Activated gamma-delta T cell (primary cell): ENCODE measurements around the gene NCF4.

Experiments used
- DNase-seq: peaks from one replicate; lab custom pipeline; 2025; lab: John Stamatoyannopoulos, UW

NCF4 gene

DNA sequence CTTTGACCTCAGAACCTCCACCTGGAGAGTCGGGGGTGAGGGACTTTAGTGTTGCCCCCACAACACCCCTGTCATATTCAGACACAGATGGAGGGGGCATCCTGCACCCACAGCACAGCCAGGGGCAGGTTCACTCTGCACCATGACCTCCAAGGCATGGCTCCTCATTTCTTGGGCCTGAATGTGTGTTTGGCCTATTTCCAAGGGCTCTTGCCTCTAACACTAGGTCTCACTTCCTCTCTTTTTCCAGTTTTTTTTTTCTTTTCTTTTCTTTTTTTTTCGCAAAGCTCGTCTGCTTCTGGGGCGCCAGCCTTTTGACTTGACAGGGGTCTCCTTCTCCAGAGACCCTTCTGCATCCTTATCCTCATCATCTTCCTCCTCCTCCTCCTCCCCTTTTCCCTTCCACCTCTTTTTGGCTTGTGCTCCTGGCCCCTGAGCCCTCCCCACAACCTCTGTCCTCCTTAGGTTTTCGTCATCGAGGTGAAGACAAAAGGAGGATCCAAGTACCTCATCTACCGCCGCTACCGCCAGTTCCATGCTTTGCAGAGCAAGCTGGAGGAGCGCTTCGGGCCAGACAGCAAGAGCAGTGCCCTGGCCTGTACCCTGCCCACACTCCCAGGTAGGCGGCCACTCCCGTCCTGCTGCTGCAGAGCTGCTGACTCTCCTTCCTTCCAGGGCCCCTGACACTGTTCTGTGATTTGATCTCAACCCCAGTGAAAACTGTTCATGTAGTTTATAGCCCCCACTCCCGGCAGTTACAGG is 3.8 kb downstream of the NCF4 start:
- DNase-seq, result no peak

DNA sequence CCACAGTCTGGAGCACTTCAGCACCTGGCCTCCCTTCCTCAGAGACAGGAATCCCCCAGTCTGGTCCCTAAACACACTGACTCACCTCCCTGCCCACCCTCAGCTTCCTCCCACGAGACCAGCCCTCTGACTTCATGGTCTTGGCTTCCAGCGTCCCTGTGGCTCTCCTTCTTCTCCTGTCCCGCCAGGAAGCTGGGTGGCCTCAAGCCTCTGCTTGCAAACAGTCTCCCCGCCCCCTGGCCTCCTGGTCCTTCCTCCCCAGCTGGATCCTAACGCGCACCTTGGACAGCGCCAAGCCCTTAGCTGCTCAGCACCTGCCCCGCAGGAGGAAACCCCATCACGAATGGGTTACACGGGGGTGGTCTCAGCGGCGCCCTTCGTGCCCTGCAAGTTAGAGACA is 4.5 kb downstream of the NCF4 start:
- no peak for DNase-seq

DNA sequence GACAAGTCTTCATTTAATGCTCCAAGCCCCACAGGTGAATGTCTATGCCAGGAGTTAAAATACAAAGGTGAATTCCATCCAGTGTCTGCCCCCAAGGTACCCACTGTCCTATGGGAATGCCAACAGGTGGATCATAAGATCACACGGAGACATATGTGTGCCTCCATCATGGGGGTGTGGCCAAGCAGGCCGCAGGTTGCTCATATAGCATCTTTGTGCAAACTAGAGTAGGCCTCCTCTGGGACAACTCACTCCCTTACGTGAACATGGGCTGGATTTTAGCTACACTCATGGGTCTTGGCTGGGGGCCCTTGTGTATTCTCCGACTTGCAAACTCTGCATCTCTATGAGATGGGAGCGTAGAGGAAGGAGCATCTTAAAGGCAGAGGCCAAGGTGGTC is 6.9 kb downstream of the NCF4 start:
- no peak for DNase-seq

DNA sequence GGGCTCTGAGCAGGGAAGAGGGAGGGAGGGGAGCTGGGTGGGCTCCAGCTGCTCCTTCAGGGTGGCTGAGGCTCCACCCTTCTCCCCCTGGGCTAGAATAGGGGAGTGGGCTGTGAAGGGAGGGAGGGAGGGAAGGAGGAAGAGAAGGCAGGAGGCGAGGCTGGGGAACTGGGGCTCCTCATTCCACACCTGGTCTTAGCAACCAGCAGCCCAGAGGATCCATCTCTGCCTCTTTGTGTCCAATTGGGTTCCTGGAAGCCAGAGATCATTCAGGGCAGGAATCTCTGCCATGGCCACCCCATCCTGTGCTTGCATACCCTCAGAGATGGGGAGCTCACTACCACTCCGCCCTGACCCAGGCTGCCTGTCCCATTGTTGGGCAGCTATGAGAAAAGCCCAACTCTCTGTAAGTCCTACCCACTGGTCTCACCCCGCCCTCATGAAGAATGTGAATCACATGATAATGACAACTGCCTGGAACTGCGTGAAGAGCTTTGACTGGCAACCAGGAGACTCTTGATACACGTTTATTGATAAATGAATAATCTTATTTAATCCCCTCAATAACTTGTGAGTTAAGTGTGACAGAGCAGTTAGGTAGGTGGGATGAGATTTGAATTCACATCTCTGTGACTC is 7.9 kb downstream of the NCF4 start:
- no peak for DNase-seq

DNA sequence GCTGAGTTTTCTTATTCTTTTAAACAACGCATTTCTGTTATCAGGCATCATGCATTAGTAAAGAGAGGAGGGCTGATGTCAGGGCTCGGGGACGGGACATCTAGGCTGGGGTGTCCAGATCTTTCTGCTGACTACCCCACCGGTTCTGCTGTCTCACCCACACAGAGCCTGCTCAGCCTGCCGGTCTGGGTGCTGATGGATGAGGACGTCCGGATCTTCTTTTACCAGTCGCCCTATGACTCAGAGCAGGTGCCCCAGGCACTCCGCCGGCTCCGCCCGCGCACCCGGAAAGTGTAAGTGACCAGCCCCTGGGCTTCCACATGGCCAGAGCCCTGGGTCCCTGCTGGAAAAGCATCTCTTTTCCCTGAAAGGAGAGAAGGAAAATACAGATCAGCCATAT is 9.4 kb downstream of the NCF4 start:
- no peak for DNase-seq

DNA sequence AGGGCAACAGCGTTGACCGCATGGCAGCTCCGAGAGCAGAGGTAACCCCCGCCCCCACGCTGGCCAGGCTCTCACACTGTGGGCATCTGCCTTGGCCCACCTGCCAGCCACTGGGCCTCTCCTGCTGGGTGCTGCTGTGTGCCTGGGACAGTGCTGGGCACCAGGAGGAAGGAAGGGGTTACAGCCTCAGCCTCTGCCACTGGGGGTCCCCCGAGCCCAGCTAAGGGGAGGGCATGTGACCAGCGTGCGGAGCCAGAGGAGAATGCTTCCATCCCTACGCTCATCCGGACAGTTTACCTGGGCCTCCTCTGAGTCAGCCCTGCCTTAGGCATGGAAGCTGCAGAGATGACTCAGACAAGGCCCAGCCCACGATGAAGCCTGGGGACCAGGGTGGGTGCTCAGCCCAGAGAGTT is 10.9 kb downstream of the NCF4 start:
- DNase-seq, result no peak

DNA sequence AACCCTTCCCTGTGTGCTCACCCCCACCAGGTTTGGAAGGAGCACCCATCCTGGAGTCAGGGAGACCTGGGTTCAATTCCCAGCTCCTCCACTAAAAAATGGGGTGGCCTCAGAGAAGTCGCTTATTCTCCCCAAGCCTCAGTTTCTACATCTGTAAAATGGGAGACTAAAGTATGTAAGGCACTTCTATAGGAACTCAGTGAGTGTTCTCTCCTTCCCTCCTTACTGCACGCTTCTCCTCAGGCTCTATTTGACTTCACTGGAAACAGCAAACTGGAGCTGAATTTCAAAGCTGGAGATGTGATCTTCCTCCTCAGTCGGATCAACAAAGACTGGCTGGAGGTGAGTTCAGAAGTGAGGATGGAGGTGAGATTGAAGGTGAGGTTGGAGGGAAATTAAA is 11.3 kb downstream of the NCF4 start:
- DNase-seq, result no peak

DNA sequence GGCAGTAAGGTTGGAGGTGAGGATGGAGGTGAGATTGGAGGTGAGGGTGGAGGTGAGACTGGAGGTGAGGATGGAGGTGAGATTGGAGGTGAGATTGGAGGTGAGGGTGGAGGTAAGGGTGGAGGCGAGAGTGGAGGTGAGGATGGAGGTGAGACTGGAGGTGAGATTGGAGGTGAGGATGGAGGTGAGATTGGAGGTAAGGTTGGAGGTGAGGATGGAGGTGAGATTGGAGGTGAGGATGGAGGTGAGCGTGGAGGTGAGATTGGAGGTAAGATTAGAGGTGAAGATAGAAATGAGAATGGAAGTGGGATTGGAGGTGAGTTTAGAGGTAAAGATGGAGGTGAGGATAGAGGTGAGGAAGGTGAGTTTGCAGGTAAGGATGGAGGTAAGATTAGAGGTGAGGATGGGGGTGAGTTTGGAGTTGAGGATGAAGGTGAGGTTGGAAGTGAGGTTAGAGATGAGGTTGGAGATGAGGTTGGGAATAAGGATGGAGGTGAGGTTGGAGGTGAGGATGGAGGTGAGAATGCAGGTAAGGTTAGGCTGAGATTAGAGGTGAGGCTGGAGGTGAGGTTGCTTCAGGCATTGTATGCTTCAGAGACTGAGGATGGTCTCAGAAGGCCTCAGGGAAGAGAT is 12.2 kb downstream of the NCF4 start:
- no peak for DNase-seq

DNA sequence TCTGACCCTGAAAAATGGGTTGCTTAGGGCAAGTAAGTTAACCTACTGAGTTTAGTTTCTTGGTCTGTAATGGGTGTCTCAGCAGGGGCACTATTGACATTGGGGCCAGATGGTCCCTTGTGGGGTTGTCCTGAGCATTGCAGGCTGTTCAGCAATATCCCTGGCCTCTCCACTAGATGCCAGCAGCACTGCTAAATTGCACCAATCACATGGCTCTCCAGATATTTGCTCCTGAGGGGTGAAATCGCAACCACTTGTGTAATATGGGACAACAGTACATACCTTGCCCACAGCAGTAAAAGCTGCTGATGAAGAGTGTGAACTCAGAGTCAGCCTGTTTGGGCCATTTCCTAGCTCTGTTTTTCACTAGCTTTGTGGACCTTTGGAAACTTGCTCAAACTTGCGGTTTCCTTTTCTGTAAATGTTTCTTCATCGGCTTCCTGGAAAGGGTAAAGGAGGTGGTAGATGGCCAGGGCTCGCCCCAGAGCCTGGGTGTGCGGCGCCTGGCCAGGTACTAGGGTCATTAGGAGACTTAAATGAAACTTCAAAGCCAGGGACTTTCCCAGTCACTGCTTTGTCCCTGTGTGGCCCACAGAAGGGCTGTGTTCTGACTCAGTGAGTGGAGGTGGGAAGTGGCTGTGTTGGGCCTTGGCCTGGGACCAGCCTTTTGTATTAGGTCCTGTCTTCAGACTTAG is 13.0 kb downstream of the NCF4 start:
- no peak for DNase-seq

DNA sequence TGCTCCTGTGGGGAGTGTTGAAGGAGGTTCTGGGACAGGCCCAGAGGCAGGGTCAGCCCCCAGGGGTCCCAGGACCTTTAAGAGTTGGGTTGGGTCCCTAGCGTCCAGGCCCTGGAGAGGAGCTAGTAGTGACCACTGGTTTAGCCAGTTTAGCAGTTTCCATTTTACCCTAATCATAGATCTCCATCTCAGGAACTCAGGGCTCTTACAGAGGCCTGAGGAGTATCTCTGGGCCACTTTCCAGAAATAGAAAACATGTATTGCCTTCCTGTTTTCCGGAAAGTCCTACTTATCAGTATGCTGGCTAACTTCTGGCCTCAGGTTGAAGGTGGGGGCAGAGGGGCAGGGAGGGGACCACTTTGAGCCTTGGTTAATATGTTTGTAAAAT is 13.5 kb downstream of the NCF4 start:
- no peak for DNase-seq

DNA sequence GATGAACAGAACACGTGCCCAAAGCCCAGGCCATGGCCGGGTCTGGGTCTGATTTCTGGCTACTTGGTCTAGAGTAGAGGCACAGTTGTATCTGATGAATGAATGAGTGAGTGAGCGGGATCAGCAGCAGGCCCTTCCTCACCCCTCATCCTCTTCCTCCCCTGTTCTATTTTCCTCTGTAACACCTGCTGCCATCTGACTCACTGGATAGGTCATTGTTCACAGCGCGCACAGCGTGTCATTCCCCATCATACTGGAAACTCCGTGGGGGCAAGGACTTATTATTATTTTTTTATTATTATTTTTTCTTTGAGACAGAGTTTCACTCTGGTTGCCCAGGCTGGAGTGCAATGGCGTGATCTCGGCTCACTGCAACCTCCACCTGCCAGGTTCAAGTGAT is 13.9 kb downstream of the NCF4 start:
- DNase-seq, result no peak

DNA sequence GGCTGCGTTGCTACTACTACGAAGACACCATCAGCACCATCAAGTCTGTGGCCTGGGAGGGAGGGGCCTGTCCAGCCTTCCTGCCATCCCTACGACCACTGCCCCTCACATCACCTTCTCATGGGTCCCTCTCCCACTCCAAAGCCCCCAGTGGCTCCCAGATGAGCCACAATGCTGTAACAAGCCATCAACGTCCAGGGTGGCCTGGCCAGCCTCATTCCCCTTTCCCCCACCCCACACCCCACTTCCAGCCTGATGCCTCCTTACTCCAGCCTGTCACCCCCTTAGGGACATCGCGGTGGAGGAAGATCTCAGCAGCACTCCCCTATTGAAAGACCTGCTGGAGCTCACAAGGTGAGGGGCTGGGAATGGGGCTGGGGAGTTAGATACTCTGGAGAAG is 14.9 kb downstream of the NCF4 start:
- no peak for DNase-seq

DNA sequence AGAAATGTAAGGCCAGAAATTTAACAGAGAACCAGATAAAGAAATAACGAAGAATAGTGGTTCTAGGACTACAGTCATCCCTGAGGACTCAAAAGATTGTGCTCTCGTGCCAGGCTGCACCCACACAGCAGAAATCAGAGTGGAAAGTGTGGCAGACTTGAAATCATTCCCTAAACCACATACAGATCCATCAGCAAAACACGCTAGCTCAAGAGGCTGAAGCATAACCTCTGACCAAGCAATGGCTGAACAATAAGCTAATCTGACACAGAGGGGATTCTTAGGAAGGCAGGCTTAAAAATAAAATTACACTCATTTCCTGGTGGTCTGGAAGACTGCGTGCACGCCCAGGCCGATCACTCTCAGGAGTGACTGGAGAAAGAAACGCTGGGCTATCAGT is 19.0 kb downstream of the NCF4 start:
- DNase-seq, result no peak

DNA sequence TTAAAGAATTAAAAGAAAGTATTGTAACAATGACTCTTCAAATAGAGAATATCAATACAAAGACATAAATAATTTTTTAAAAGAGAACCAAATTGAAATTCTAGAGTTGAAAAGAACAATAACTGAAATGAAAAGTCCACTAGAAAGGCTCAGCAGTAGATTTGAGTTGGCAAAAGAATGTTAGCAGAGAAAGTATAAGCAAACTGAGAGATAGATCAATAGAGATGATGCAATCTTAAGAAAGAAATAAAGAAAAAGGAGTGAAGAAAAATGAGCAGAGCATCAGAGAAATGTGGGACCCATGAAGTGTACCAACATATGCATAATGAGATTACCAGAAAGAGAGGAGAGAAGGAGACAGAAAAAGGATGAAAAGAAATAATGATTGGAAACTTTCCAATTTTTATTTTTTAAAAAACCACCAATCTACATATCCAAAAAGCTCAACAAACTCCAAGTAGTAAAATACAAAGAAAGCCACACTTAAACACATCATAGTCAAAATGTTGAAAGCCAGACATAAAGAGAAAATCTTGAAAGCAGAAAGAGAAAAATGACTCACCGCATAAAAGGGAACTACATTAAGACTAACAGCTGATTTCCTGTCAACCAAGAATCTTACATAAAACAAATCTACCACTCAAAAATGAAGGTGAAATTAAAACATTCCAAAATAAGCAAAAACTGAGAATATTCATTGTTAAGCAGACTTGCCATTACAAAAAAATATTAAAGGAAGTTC is 20.9 kb downstream of the NCF4 start:
- no peak for DNase-seq

DNA sequence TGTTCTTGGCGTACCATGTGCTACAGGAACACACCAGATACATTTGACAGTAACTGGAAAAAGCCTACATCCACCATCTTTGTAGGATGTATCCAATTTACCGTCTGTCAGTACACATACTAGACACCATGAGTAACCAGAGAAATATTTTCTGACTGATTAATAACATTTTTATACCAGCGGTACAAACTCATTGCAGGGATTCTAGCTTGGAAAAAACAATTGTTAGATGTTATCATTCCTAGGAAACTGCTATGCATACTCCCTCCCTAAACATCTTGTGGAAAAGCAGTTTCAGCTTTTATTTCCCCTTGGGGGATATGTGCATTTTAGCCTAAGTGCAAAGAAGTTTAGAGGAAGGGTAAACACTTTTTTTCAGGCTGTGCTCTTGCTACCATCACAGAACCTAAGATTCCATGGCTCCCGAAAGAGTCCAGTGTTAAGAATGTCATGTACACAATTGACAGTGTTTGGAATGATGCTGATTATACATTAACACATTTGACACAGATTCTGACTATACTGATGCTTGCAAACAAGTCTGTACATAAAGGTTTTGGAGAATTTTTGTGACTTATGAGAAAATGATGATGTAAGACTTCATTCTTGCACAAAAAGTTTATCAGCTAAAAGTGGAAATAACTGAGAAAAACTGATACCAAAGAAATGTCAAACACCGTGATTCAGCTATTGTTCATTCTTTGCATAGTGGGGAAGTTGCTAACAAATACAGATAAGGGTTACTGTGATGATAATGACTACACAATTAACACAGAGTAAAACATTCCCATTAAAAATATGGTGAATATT is 23.7 kb downstream of the NCF4 start:
- DNase-seq, result no peak

DNA sequence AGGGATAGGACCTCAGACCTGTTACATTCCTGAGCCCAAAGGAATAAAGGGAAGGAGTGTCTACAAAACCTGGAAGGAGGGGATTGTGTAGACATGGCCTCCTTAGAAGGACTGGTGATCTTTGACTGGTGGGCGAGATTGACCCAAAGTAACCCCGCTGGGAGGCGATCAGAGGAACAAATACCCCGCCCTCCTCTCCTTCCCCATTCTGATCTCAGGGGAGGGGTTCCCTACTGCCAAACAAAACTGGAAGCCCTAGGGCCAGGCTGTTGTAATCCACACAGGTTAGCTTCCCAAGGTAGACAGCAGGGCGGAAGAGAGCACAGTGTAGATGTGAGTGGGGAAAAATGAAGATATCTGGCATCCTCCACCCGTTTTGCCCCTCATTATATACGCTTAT is 24.7 kb downstream of the NCF4 start:
- no peak for DNase-seq

DNA sequence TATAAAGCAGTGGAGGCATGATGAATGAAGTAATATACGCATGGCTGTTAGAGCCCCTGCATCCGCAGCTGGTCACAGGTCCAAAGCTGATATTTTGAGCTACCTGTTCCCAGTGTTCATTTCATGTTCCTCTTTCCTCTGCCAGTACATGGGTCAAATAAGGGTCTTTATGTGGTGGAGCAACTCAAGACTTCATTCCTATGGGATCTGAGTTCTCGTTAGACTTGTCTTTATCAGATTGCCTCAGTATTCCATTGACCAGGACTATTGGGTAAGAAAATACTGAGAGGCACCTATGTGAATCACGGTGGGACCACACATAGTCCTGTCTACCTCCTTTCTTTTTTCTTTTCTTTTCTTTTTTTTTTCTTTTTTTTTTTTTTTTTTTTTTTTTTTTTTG is 25.2 kb downstream of the NCF4 start:
- no peak for DNase-seq

DNA sequence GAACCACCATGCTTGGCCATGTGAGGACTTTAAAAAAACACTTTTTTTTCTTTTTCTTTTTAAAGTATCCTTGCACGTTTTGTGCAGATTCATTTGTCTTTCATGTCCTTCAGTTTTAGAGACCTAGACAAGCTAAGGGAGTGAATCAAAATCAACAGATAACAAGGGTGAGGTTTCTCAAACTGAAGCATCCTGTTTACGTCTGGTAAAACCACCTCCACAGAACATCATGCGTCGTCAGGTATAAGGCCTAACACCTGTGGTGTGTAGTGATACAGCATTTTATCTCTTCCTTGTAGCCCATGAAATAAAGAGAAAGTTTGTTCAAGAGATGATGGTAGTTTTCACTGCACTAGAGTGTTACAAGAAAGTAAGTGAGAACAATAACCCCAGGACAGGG is 26.4 kb downstream of the NCF4 start:
- no peak for DNase-seq

DNA sequence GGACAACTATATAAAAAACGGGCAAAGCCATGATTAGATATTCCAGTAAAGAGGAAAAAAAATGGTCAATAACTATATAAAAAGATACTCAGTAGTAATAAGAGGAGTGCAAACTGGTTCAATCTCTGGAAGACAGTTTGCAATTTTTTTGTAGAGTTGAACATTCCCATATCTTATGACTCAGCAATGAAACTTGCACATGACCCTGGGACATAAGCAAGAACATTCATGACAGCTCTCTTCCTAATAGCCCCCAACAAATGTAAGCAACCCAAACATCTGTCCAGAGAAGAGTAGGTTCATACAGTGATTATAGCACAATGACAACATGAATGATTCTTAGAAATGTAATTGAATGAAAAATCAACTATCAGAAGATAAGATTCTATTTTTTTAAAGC is 30.8 kb downstream of the NCF4 start:
- no peak for DNase-seq

DNA sequence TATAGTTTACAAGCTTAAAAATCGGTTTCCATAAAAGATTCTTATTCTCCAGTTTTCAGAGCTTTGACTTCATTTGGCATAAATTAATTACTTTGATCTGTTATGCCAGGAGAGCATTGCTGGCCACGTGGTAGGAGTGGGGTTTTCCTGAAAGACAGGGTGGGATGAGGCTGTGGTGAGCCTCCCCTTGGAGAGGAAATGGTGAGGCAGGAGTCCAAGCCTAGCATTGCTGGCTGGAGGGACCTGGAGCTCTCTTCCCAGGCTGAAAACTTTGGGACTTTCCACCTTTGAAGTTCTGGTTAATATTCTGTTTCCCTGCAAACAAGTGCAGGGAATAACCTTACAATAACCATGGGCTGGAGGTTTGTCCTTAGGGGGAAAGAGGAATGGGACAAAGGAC is 31.5 kb downstream of the NCF4 start:
- DNase-seq, result no peak

DNA sequence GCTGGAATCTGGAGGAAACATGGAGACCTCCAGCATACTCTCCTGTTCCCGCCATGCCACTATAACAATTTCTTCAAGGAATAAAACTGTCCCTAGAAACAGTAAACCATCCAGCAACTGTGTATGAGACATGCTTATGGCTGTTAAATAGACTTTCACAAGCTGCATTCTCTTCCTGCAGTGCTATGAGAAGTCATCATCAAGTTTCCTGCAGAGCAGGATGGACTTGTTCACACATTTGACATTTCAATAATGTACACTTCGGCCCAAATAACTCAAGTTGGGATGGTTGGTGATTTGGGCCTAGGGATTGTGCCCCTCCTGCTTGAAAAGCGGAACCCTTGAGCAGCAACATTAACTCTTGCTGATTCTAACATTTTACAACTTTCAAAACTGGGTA is 32.5 kb downstream of the NCF4 start:
- DNase-seq, result no peak
